ENCODE data around the gene TTC3.

GRCh38 chr21:37072274-37072987 is 623 bp upstream of the TTC3 start:
- TF ChIP-seq EZH2phosphoT487 (IDR thresholded peaks at IDR 0.05; ENCODE audit: borderline replicate concordance) = no peak
- TF ChIP-seq POLR2A (IDR thresholded peaks at IDR 0.05; ENCODE audit: borderline replicate concordance, extremely low read depth, insufficient read depth, insufficient read length) = no peak
- TF ChIP-seq, protein P1, sequence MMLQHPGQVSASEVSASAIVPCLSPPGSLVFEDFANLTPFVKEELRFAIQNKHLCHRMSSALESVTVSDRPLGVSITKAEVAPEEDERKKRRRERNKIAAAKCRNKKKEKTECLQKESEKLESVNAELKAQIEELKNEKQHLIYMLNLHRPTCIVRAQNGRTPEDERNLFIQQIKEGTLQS (IDR thresholded peaks at IDR 0.05) = no peak
- TF ChIP-seq, protein P2, sequence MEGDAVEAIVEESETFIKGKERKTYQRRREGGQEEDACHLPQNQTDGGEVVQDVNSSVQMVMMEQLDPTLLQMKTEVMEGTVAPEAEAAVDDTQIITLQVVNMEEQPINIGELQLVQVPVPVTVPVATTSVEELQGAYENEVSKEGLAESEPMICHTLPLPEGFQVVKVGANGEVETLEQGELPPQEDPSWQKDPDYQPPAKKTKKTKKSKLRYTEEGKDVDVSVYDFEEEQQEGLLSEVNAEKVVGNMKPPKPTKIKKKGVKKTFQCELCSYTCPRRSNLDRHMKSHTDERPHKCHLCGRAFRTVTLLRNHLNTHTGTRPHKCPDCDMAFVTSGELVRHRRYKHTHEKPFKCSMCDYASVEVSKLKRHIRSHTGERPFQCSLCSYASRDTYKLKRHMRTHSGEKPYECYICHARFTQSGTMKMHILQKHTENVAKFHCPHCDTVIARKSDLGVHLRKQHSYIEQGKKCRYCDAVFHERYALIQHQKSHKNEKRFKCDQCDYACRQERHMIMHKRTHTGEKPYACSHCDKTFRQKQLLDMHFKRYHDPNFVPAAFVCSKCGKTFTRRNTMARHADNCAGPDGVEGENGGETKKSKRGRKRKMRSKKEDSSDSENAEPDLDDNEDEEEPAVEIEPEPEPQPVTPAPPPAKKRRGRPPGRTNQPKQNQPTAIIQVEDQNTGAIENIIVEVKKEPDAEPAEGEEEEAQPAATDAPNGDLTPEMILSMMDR (IDR thresholded peaks at IDR 0.05 in 2 of 3, conservative IDR thresholded peaks at IDR 0.05 in 1 of 3; ENCODE audit: borderline replicate concordance in 1 of 3, insufficient read depth in 1 of 3, low read depth in 2 of 3, low read length in 2 of 3) = no peak
- TF ChIP-seq POLR2AphosphoS5 (IDR thresholded peaks at IDR 0.05; ENCODE audit: low read depth, low read length) = no peak
- TF ChIP-seq ELF1 (IDR thresholded peaks at IDR 0.05; ENCODE audit: borderline replicate concordance, low read depth) = no peak
- no peak for TF ChIP-seq SRF (IDR thresholded peaks at IDR 0.05; ENCODE audit: low read depth)
- TF ChIP-seq EZH2 (IDR thresholded peaks at IDR 0.05) = no peak
- TF ChIP-seq CEBPB (IDR thresholded peaks at IDR 0.05; ENCODE audit: low read depth) = no peak
- no peak for TF ChIP-seq REST (IDR thresholded peaks at IDR 0.05; ENCODE audit: low read depth)

Measured in HCT116 (cell line).